Occipital lobe (tissue), 2 donors: ENCODE results near the gene LRFN3. TPM values are rescaled to one million over a fixed set of nuclear protein-coding genes. Genes with fewer than 3 reads are reported as not detected.
"Not testable (repeated sequence)": the region's sequence is repeated elsewhere in the genome, so short reads cannot be mapped to it uniquely, and the experiment has no call there.

Experiments used
- DNase-seq: peaks from one replicate; lab custom pipeline; 2025; lab: John Stamatoyannopoulos, UW
- total RNA-seq: library from RNA; depleted of rRNA; stranded (reverse); fragments of >200 nt; gene quantifications from one replicate; pipeline ENCODE4 v1.2.3, GENCODE V29; 2014

LRFN3 gene
- total RNA-seq, 1 donor from 2014 or later, result 10.5 TPM

DNA sequence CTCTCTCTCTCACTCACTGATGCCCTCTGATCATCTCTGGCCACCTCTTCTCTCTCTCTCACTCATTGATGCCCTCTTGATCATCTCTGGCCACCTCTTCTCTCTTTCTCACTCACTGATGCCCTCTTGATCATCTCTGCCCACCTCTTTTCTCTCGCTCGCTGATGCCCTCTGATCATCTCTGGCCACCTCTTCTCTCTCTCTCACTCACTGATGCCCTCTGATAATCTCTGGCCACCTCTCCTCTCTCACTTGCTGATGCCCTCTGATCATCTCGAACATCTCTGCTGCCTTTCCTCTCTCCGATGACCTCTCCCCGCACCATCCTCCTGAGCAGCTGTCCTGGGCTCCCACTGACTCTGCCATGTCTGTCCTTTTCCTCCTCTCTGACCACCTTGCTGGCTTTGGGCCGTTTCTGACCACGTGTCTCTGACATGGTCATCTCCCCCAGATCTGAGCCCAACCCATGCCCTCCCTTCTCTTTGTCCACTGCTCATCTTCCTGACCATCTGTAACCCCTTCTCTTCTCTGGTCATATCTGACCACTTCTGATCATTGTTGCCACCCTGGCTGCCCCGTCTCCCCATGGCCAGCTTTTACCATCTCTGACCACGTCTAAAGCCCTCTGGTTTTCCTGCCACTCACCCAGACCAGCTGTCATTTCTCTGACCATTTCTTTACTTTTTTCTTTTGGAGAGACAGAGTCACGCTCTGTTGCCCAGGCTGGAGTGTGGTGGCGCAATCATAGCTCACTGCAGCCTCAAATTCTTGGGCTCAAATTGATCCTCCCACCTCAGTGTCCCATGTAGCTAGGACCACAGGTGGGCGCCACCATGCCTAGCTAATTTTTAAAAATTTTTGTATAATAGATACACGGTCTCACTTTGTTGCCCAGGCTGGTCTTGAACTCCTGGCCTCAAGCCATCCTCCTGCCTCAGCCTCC, 2.4 kb downstream of the LRFN3 start:
- no peak for DNase-seq

DNA sequence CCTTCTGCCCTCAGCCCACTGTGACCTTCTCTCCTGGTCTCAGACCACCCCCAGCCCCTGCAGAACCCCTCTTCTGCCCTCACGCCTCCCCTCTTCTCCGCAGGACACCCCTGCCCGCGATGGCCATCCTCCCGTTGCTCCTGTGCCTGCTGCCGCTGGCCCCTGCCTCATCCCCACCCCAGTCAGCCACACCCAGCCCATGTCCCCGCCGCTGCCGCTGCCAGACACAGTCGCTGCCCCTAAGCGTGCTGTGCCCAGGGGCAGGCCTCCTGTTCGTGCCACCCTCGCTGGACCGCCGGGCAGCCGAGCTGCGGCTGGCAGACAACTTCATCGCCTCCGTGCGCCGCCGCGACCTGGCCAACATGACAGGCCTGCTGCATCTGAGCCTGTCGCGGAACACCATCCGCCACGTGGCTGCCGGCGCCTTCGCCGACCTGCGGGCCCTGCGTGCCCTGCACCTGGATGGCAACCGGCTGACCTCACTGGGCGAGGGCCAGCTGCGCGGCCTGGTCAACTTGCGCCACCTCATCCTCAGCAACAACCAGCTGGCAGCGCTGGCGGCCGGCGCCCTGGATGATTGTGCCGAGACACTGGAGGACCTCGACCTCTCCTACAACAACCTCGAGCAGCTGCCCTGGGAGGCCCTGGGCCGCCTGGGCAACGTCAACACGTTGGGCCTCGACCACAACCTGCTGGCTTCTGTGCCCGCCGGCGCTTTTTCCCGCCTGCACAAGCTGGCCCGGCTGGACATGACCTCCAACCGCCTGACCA, 3.3 kb downstream of the LRFN3 start:
- DNase-seq, result no peak

GRCh38 chr19:35940078-35940775, 4.1 kb downstream of the LRFN3 start:
- no peak for DNase-seq

DNA sequence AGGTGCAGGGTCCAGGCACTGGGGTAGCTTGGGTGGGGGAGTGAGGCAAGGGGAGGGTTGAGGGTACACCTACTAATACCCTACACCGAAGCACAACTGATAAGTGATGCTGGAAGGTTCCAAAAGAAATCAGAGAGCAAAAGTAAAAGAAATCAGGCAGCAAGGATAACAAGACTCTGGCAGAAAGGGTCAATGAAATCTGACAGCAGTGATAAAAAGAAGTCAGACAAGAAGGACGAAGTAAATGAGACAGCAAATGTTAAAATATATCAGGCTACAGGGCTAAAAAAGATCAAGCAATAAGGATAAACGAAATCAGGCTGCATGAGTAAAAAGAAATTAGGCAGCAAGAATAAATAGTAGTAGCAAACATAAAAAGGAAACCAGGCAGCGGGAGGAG, 4.7 kb downstream of the LRFN3 start:
- no peak for DNase-seq

- DNase-seq, result no peak
Observed at GRCh38 chr19:35942235-35942634, 6.1 kb downstream of the LRFN3 start.

DNA sequence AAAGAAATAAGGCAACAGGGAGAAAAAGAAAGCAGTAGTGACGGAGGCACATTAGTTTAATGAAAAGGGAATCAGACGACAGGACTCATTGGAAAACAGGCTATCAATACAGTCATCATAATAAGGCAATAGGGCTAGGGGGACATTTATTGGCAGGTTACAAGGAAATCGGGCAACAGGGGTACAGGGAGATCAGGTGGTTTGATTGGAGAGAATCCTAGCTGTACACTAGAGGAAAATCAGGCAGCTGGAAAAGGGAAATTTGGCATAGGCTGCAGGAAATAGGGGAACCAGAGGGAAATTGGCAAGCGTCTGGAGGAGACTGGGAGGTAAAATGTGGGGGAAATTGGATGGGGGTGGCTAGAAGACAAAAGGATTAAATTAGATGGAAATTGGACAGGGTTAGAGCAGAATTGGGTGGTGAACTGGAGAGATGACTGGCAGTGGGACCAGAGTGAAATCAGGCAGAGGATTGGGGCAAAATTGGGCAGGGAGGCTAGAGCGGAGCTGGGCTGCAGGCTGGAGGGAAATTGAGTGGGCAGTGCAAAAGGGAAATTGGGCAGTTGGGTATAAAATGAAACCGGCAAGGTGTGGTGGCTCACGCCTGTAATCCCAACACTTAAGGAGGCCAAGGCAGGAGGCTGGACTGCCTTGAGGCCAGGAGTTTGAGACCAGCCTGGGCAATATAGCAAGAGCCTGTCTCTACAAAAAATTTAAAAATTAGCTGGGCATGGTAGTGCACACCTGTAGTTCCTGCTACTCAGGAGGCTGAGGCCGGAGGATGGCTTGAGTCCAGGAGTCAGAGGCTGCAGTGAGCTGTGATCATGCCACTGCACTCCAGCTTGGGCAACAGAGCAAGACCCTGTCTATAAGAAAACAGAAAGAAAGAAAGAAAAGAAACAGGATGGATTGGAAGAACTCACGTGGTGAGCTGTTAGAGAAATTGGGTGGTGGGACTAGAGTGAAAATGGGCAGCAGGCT, 7.4 kb downstream of the LRFN3 start:
- no peak for DNase-seq

GRCh38 chr19:35944556-35944955, 8.4 kb downstream of the LRFN3 start:
- no peak for DNase-seq

GRCh38 chr19:35945121-35945790, 9.1 kb downstream of the LRFN3 start:
- no peak for DNase-seq

DNA sequence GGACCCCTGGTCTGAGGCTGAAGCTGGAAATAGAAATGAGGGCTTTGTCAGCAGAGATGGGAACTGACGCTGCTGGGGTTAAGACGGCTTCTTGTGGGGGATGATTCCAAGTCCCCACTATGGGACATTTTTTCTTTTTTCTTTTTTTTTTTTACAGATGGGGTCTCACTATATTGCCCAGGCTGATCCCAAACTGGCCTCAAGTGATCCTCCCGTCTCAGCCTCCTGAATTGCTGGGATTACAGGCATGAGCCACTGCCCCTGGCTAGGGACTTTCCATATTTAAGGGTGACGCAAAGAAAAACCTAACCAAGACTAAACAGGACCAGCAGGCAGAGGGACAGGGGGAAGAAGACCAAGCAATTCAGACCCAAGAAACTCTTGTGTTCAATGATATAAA, 10.0 kb downstream of the LRFN3 start:
- DNase-seq, result no peak

GRCh38 chr19:35949131-35949530, 13.0 kb downstream of the LRFN3 start:
- no peak for DNase-seq

DNA sequence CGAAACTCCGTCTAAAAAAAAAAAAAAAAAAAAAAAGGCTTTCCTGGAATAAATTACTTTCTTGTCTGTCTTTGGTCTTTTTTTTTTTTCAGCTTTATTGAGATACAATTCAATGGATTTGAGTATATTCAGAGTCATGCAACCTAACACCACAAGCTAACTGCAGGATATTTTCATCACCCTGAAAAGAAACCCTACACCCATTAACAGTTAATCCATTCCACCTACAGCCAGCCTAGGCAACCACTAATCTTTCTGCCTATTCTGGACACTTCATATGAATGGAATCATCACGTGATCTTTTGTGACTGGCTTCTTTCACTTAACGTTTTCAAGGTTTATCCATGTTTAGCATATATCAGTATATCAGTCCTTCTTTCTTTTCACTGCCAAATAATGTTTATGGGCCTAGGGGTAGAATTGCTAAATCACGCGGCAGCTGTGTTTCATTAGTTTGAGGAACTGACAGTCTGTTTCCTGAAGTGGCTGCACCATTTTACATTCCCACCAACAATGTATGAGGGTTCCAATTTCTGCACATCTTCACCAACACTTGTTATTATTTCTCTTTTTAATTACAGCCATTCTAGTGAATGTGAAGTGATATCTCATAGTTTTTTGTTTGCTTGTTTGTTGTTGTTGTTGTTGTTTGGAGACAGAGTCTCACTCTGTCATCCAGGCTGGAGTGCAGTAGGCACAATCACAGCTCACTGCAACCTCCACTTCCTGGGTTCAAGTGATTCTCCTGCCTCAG, 19.9 kb downstream of the LRFN3 start:
- DNase-seq, result no peak

- not testable (repeated sequence) for DNase-seq
Observed at GRCh38 chr19:35957411-35957810, 21.2 kb downstream of the LRFN3 start.

DNA sequence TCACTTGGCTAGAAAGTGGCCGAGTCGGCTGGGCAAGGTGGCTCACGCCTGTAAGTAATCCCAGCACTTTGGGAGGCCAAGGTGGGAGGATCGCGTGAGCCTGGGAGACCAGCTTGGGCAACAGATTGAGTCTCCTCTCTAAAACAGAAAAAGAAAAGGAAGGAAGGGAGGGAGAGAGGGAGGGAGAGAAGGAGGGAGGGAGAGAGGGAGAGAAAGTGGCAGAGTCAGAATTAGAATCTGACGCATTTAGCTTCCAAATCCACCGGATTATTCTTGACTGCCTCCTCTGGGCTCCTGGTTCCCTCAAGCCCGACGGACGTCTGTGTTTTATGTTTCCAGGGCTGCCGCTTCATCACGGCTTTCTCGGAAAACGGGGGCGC, 22.5 kb downstream of the LRFN3 start:
- no peak for DNase-seq

DNA sequence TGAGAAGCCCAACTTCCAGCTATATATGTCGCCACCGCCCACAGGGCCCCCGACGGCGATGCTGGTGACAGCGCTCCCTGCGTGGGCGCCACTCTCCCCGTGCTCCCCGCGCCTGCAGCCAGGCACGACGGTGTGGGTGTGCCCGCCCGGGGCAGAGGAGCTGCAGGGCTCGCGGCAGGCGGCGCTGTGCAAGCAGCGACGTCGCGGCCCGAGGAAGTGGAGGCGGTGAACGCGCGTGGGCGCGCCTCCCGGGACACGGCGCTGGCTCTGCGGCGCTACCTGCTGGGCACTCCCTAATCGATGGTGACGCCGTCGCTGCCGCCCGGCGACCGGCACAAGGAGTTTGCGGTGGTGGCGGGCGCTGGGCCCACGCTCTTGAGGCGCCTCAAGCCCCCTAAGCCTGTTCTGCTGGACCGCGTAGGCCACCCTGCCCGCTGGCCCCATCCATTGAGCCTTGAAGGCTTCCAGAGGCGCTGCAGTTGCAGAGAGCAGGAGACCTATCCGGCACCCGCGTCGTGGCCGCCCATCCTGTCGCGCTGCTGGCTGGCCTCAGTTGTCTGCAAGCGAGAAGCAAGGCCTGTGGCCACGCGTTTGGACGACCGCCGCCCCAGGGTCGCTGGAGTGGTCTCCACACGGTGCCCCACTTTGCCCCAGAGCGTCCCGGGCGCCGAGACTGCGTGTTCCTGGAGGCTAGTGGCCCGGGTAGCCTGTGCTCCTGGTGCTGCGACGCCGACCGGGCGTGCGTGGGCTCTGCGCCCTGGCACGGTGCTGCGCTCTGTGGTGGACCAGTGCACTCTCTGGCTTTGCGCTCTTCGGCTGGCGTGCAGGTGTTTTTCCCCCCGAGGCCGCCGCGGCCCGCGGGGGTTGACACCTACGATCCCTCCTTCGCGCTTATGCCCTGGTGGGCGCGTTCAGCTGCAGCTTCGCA, 23.1 kb downstream of the LRFN3 start:
- DNase-seq, result peak; percentile 46

- no peak for DNase-seq
Observed at GRCh38 chr19:35959968-35960320, 23.8 kb downstream of the LRFN3 start.

- no peak for DNase-seq
Observed at GRCh38 chr19:35960432-35960972, 24.3 kb downstream of the LRFN3 start.

DNA sequence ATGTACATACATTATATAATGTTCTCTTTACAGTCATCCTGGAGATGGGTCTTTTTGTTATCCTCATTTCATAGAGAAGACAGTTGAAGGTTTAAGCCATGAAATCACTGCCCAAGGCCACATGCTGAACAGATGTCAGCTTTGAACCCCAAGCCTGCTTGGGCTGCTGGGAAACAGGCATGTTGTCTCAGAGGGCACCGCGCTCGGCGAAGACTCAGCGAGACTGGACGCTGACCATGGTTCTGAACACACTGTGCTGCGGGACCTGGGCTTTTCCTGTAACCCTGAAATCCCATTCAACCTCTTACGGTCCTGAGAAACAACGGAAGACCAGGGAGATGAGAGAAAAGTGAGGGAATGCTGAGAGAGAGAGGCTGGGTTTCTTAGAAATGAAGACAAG, 27.3 kb downstream of the LRFN3 start:
- DNase-seq, result no peak

DNA sequence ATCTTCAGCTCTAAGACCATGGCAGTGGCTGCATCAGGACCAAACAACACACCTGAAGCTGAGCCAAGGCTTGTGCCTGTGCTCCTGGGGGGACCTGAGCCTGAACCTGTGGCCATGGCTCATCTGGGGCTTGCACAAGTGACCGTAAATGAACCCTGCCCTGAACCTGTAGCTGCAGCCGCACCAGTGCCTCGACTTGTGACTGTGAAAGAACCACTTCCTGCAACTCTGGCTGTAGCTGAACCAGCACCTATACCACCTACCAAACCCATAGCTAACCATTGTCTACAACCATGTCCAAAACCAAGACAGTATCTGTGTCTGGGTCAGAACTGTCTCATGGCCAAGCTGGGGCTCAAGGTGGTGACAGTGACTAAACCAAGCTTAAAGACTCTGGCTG, 30.6 kb downstream of the LRFN3 start:
- DNase-seq, result no peak
